Neural cell (in vitro differentiated cells): ENCODE results near the gene PDE9A. TPM values are rescaled to one million over a fixed set of nuclear protein-coding genes. Genes with fewer than 3 reads are reported as not detected.

ENCODE experiments used
- H2AFZ ChIP-seq: fragments of 200-600, 300-800 bp; sonication (generic), shearing (Covaris generic); 2 replicates; pipeline ENCODE4 v1.6.0; 2014; ENCODE audit warnings: low read depth, mild to moderate bottlenecking, antibody characterized with exemption, low read length, moderate library complexity
- H3F3A ChIP-seq: fragments of 200-600 bp; shearing (Covaris generic); 2 replicates; pipeline ENCODE4 v1.6.1; 2016; ENCODE audit warnings: mild to moderate bottlenecking, moderate library complexity, mixed read lengths, antibody characterized with exemption, low read length; ENCODE audit not compliant: insufficient read depth, poor library complexity, severe bottlenecking
- H3K27ac ChIP-seq: fragments of 200-600, 300-800 bp; sonication (generic), shearing (Covaris generic); 2 replicates; pipeline ENCODE4 v1.5.1; 2014; ENCODE audit warnings: mild to moderate bottlenecking, low read length, moderate library complexity
- H3K27me3 ChIP-seq: fragments of 300-800, 200-600 bp; sonication (generic), shearing (Covaris generic); 2 replicates; pipeline ENCODE4 v1.6.0; 2014; ENCODE audit warnings: mild to moderate bottlenecking, low read depth, low read length, moderate library complexity; ENCODE audit not compliant: insufficient read depth
- H3K36me3 ChIP-seq: fragments of 300-800, 200-600 bp; sonication (generic), shearing (Covaris generic); 2 replicates; pipeline ENCODE4 v1.5.1; 2014; ENCODE audit warnings: mild to moderate bottlenecking, antibody characterized with exemption, low read length, moderate library complexity; ENCODE audit not compliant: insufficient read depth
- H3K4me2 ChIP-seq: fragments of 300-800, 200-600 bp; sonication (generic), shearing (Covaris generic); 2 replicates; pipeline ENCODE4 v1.6.0; 2014; ENCODE audit warnings: mild to moderate bottlenecking, low read length
- H3K4me3 ChIP-seq: fragments of 300-800, 200-600 bp; sonication (generic), shearing (Covaris generic); 2 replicates; pipeline ENCODE4 v1.5.1; 2014; ENCODE audit warnings: mild to moderate bottlenecking, low read length, moderate library complexity
- H3K79me2 ChIP-seq: fragments of 200-600 bp; shearing (Covaris generic); replicated peaks from 2 replicates; pipeline ENCODE4 v1.6.0; 2014; ENCODE audit warnings: mild to moderate bottlenecking, low read length, moderate library complexity; ENCODE audit not compliant: insufficient read depth
- H3K9ac ChIP-seq: fragments of 300-800, 200-600 bp; sonication (generic), shearing (Covaris generic); 2 replicates; pipeline ENCODE4 v1.6.1; 2016; ENCODE audit warnings: mild to moderate bottlenecking, low read length, mixed read lengths
- H3K9me2 ChIP-seq: fragments of 200-600 bp; shearing (Covaris generic); 2 replicates; pipeline ENCODE4 v1.6.1; 2016; ENCODE audit warnings: mild to moderate bottlenecking, low read length, mixed read lengths; ENCODE audit not compliant: insufficient read depth
- H3K9me3 ChIP-seq: fragments of 200-600, 300-800 bp; sonication (generic), shearing (Covaris generic); 2 replicates; pipeline ENCODE4 v1.6.1; 2016; ENCODE audit warnings: mild to moderate bottlenecking, mixed run types, low read length, moderate library complexity, mixed read lengths
- H4K20me1 ChIP-seq: fragments of 200-600 bp; shearing (Covaris generic); 2 replicates; pipeline ENCODE4 v1.6.1; 2016; ENCODE audit warnings: mild to moderate bottlenecking, mixed run types; ENCODE audit not compliant: insufficient read depth
- EP300 ChIP-seq: fragments of 450-650 bp; conservative IDR thresholded peaks from 2 replicates; pipeline ENCODE4 v1.6.1; 2014; ENCODE audit warnings: antibody characterized with exemption, mild to moderate bottlenecking, moderate library complexity; ENCODE audit not compliant: poor library complexity, severe bottlenecking
- EZH2 ChIP-seq: fragments of 200-600, 300-800 bp; shearing (Covaris generic), sonication (generic); IDR thresholded peaks from 2 replicates; pipeline ENCODE4 v1.6.1; 2014; ENCODE audit warnings: antibody characterized with exemption, low read length, borderline replicate concordance, mild to moderate bottlenecking; ENCODE audit not compliant: insufficient read depth, poor library complexity, severe bottlenecking
- MXI1 ChIP-seq: fragments of 450-650 bp; conservative IDR thresholded peaks from 2 replicates; pipeline ENCODE4 v1.6.1; 2014; ENCODE audit warnings: antibody characterized with exemption, mild to moderate bottlenecking; ENCODE audit not compliant: poor library complexity, severe bottlenecking
- POLR2AphosphoS5 ChIP-seq: IDR thresholded peaks from 2 replicates; pipeline ENCODE4 v1.6.1; 2012
- RAD21 ChIP-seq: fragments of 450-650 bp; conservative IDR thresholded peaks from 2 replicates; pipeline ENCODE4 v1.6.1; 2014; ENCODE audit warnings: antibody characterized with exemption, mild to moderate bottlenecking, moderate library complexity
- SMC3 ChIP-seq: fragments of 450-650 bp; conservative IDR thresholded peaks from 2 replicates; pipeline ENCODE4 v1.6.1; 2014; ENCODE audit warnings: antibody characterized with exemption, mild to moderate bottlenecking, moderate library complexity; ENCODE audit not compliant: poor library complexity
- TAF1 ChIP-seq: IDR thresholded peaks from 2 replicates; pipeline ENCODE4 v1.6.1; 2012; ENCODE audit warnings: low read depth
- polyA plus RNA-seq: library from polyadenylated mRNA; depleted of rRNA; stranded (reverse); fragments of >200 nt; gene quantifications from 2 replicates; pipeline ENCODE4 v1.2.3, GENCODE V29; 2014
- TF ChIP-seq, protein P1 (sequence below): IDR thresholded peaks from 2 replicates; pipeline ENCODE4 v1.6.1; 2012; ENCODE audit warnings: borderline replicate concordance
- TF ChIP-seq, protein P2 (sequence below): fragments of 450-650 bp; IDR thresholded peaks from 2 replicates; pipeline ENCODE4 v1.5.1; 2014; ENCODE audit warnings: antibody characterized with exemption, mild to moderate bottlenecking, moderate library complexity; ENCODE audit not compliant: poor library complexity, severe bottlenecking

Gene PDE9A
- polyA plus RNA-seq, 1 donor from 2014 or later: 32.2 TPM

DNA sequence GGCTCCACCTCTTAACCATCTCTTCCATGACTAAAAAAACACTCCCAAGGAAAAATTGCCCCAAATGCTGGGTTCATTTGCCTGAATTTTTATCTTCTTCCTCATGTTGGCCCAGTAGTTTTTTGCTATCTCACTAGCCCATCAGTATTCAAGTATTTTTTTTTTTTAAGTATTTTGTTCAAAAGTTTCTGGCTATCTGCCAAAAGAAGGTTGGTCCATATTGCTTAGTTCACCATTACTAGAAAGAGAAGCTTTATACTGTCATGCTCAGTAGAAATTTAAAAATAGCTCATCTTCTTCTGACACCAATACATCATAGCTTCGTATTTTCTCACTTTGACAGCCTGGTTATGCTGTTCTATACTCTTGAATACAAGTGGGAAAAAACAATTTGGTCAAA is 41.0 kb upstream of the PDE9A start:
- H3K9me3 ChIP-seq: no peaks in the 10 kb centered on the region
- H3K79me2 ChIP-seq: no peaks in the 10 kb centered on the region
- no peaks in the 10 kb centered on the region for H4K20me1 ChIP-seq
- H3K27me3 ChIP-seq: no peaks in the 10 kb centered on the region
- H3K36me3 ChIP-seq: no peaks in the 10 kb centered on the region
- no peak overlapping the region for H3K9ac ChIP-seq
- H3K27ac ChIP-seq: no peak overlapping the region
- H3K4me2 ChIP-seq: no peak overlapping the region
- TF ChIP-seq MXI1 (no peak), POLR2AphosphoS5 (no peak), RAD21 (no peak), SMC3 (no peak), TAF1 (no peak), EZH2 (no peak), EP300 (no peak)
- TF ChIP-seq, protein P1, sequence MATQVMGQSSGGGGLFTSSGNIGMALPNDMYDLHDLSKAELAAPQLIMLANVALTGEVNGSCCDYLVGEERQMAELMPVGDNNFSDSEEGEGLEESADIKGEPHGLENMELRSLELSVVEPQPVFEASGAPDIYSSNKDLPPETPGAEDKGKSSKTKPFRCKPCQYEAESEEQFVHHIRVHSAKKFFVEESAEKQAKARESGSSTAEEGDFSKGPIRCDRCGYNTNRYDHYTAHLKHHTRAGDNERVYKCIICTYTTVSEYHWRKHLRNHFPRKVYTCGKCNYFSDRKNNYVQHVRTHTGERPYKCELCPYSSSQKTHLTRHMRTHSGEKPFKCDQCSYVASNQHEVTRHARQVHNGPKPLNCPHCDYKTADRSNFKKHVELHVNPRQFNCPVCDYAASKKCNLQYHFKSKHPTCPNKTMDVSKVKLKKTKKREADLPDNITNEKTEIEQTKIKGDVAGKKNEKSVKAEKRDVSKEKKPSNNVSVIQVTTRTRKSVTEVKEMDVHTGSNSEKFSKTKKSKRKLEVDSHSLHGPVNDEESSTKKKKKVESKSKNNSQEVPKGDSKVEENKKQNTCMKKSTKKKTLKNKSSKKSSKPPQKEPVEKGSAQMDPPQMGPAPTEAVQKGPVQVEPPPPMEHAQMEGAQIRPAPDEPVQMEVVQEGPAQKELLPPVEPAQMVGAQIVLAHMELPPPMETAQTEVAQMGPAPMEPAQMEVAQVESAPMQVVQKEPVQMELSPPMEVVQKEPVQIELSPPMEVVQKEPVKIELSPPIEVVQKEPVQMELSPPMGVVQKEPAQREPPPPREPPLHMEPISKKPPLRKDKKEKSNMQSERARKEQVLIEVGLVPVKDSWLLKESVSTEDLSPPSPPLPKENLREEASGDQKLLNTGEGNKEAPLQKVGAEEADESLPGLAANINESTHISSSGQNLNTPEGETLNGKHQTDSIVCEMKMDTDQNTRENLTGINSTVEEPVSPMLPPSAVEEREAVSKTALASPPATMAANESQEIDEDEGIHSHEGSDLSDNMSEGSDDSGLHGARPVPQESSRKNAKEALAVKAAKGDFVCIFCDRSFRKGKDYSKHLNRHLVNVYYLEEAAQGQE: no peak
- TF ChIP-seq, protein P2, sequence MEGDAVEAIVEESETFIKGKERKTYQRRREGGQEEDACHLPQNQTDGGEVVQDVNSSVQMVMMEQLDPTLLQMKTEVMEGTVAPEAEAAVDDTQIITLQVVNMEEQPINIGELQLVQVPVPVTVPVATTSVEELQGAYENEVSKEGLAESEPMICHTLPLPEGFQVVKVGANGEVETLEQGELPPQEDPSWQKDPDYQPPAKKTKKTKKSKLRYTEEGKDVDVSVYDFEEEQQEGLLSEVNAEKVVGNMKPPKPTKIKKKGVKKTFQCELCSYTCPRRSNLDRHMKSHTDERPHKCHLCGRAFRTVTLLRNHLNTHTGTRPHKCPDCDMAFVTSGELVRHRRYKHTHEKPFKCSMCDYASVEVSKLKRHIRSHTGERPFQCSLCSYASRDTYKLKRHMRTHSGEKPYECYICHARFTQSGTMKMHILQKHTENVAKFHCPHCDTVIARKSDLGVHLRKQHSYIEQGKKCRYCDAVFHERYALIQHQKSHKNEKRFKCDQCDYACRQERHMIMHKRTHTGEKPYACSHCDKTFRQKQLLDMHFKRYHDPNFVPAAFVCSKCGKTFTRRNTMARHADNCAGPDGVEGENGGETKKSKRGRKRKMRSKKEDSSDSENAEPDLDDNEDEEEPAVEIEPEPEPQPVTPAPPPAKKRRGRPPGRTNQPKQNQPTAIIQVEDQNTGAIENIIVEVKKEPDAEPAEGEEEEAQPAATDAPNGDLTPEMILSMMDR: no peak
- H2AFZ ChIP-seq: no peak overlapping the region
- no peaks in the 10 kb centered on the region for H3K9me2 ChIP-seq
- H3F3A ChIP-seq: no peaks in the 10 kb centered on the region
- no peak overlapping the region for H3K4me3 ChIP-seq

DNA sequence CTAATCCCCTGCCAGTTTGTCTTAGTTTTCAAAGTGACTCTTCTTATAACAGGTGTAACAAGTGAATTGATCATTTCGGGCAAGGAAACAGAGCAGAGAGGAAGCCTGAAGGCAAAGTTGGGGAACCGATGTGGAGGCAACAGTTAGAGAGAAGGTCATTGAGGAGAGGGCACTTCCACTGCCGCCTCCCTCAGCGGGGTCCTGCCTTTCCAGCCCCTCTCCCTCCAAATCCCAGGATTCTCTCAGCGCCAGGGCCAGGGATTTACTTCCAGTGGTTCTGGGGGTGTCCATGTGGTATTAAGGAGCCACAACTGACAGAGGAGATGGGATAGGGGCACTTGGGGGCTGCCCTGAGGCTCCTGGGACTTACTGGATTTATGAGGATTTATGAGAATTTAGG is 39.7 kb upstream of the PDE9A start:
- Histone ChIP-seq H3K9me3 (no peaks in the 10 kb centered on the region), H3K27me3 (no peaks in the 10 kb centered on the region), H3K79me2 (no peaks in the 10 kb centered on the region), H4K20me1 (no peaks in the 10 kb centered on the region), H3K9ac (no peak overlapping the region), H2AFZ (no peak overlapping the region), H3K9me2 (no peaks in the 10 kb centered on the region), H3K4me2 (no peak overlapping the region), H3K27ac (no peak overlapping the region), H3F3A (no peaks in the 10 kb centered on the region), H3K4me3 (no peak overlapping the region), H3K36me3 (no peaks in the 10 kb centered on the region)
- TF ChIP-seq POLR2AphosphoS5: no peak

DNA sequence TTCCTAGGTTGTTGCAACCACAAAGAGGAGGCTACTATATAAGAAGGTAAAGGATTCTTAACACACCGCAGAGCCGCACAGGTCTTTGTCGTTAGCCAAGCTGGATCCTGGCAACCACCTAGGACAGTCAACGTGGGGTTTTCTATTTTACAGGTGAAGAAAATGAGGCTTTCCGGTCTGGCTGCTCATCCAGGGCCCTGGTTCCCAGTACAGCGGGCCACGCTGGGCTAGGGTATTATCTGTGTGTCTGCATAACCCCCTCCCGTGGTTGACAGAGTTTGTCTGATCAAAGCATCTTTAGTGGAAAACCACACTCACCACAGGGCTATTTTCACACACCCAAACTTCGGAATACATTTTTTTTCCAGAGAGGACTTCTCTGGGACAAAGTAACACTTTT is 39.0 kb upstream of the PDE9A start:
- no peaks in the 10 kb centered on the region for H3F3A ChIP-seq
- no peaks in the 10 kb centered on the region for H3K27me3 ChIP-seq
- no peaks in the 10 kb centered on the region for H3K79me2 ChIP-seq
- no peak overlapping the region for H2AFZ ChIP-seq
- no peaks in the 10 kb centered on the region for H3K36me3 ChIP-seq
- no peak overlapping the region for H3K27ac ChIP-seq
- H3K4me3 ChIP-seq: no peak overlapping the region
- H3K4me2 ChIP-seq: no peak overlapping the region
- H3K9me2 ChIP-seq: no peaks in the 10 kb centered on the region
- H3K9me3 ChIP-seq: no peaks in the 10 kb centered on the region
- H4K20me1 ChIP-seq: no peaks in the 10 kb centered on the region
- TF ChIP-seq MXI1 (no peak), EP300 (no peak)
- TF ChIP-seq, protein P1: no peak
- H3K9ac ChIP-seq: no peak overlapping the region
